C1 segment of cervical spinal cord (tissue), 14 donors: ENCODE measurements around the gene ZNF835.
"Not testable (repeated sequence)": the region's sequence is repeated elsewhere in the genome, so short reads cannot be mapped to it uniquely, and the experiment has no call there.

Source experiments
- DNase-seq, 14 donors: peaks; one replicate each; lab custom pipeline; 2025; lab: John Stamatoyannopoulos, UW

The ZNF835 gene

DNA sequence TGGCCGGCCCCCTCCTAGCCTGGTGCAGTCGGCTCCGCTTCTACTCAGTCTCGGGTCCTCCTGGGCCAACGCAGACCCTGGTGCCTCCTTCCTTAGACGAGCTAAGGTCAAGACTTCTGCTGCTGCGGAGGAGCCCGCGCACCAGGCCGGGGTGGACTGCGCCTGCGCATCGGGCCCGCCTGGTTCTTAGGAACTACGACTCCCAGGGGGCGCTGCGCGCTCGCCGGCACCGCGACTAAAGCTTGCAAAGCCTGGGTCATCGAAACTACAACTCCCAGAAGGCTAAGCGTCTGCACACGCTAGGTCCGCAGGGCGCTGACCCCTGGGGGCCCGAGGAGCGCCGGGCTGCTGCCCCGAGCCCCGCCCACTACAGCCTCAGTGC lies at the start of gene ZNF835:
Gene ZNF835, minus strand, starts transcription at position 145 of the 382 bp plus-strand sequence. CDS start 6,559 bp downstream, outside the sequence.
- peak; percentile 55 to 95 (median 88) for DNase-seq

DNA sequence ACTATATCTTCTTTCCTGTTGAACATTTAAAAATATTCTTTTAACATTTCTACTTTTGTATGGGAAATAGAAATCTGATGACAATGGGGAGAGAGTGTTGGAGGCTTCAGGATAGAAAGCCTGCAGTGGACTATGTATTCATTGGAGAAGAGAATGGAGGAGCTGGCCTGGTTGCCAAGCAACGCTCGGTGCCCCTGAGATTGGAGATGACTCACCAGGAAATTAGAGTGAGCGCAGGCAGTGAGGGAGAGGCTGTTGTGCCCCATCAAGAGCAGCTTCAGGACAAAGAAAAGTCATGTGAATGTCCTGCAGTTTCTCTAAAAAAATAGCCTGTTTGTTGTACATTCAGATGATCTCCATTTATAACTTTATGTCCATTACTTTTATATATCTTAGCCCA lies 48.7 kb upstream of the ZNF835 start:
- DNase-seq: peak in 9 of 14 donors; percentile 9 to 78 (median 26)

- no peak for DNase-seq
These were observed 46.7 kb upstream of the ZNF835 start for GRCh38 chr19:56718231-56718630.

- peak in 5 of 14 donors; percentile 4 to 32 (median 10) for DNase-seq
These were observed 41.2 kb upstream of the ZNF835 start for GRCh38 chr19:56712611-56713276.

DNA sequence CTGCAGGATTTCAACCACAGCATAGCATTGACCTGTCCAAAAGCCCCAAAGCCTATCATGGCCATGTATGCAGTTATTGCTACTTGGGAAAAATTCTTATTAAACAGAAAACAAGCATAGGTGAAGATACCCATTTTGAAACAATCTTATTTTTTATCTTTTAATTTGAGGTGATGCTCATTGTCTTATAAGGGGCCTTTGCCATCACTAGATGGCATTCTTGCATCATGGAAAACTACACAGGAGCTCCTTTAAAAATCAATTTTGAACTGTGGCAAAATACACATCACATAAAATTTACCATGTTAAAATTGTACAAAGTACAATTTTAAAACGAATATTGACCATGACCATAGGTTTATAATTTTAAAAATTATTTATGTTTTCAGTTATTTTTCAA lies 38.9 kb upstream of the ZNF835 start:
- peak in 1 of 14 donors; percentile 22 for DNase-seq

GRCh38 chr19:56707821-56708220 lies 36.3 kb upstream of the ZNF835 start:
- DNase-seq: peak in 11 of 14 donors; percentile 9 to 69 (median 37)

- DNase-seq: no peak
These were observed 34.4 kb upstream of the ZNF835 start for GRCh38 chr19:56705939-56706338.

DNA sequence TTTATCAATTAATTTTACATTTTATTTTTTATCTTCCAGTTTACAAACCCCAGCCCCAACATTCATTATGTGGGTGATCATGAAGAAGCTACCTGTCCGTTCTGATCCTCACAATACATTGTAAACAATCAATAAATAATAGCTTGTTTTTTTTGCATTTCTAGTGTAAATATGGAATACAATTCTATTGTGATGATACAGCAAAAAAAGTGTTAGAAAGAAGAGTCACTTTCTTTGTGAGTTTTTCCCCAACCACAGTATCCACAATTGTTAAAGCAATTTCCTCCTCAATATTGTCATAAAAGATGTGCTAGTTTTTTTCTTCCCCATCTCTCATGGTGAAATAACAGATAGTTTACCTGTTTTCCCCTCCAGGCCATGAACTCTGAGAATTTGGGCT lies 30.3 kb upstream of the ZNF835 start:
- no peak for DNase-seq

DNA sequence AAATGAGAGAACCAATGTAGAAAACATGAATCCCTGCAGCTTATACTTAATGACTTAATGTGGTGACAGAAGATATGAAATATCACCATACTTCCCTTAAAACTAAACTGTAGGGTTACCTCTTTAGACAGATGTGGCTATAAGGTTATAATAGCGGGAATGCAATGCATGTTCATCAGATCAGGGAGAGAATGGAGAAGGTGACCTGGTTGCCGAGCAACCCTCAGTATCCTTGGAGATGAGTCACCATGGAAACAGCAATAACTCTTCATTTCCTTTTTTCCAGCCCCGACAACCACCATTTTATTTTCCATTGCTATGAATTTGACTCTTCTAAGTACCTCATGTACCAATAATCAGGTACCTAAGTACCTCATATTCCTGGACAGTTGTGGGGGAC lies 28.0 kb upstream of the ZNF835 start:
- no peak for DNase-seq

GRCh38 chr19:56692206-56692895 lies 20.8 kb upstream of the ZNF835 start:
- DNase-seq: peak in 6 of 14 donors; percentile 4 to 54 (median 30)

DNA sequence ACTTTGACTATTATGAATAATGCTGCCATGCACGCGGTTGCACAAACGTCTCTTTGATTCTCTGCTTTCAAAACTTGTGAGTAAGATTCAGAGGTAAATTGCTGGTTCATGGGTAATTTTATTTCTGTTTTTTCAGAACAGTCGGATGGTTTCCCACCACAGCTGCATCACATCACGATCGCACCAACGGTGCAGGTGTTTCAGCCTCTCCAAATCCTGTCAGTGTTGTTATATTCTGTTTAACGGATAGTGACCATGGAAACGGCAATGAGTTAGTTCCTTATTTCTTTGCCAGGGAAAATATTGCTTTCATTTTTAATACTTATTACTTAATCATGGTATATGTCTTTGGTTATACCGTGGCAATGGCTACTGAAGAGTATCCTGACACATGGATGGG lies 19.1 kb upstream of the ZNF835 start:
- peak in 1 of 14 donors; percentile 17 for DNase-seq

DNA sequence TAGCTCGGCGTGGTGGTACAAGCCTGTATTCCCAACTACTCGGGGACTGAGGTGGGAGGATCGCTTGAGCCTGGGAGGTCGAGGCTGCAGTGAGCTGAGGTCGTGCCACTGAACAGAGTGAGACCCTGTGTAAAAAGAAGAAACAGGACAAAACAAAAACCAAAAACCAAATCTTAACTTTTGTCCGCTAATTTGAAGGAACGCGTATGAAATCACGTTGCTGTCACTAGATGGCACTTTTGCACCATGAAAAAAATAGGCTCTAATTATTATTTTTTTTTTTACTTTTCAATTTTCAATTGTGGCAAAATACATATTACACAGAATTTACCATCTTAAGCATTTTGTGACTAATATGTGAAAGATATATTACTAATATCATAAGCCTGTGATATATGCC lies 17.6 kb upstream of the ZNF835 start:
- no peak for DNase-seq

GRCh38 chr19:56687031-56687430 lies 15.5 kb upstream of the ZNF835 start:
- no peak for DNase-seq

- DNase-seq: no peak
These were observed 11.6 kb upstream of the ZNF835 start for GRCh38 chr19:56683116-56683515.

GRCh38 chr19:56681702-56682101 lies 10.1 kb upstream of the ZNF835 start:
- DNase-seq: peak in 1 of 14 donors; percentile 75

DNA sequence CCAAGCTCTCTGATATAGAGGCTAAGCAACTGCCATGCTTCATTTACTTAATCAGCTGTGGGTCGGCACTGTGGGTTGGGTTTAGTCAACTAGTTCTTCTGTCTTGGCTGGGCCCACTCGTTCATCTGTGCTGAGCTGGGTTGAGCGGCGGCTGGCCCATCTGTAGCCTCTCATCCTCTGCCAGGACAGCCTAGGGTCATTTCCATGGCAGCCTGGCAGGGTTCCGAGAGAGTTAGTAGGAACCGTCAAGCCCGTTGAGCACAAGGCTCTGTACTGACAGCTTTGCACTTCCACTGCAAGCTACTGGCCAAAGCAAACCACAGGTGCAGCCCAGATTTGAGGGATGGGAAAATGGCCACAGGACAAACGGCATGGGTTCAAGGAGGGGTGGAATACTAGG lies 6.6 kb upstream of the ZNF835 start:
- DNase-seq: peak in 4 of 14 donors; percentile 4 to 38 (median 22)

DNA sequence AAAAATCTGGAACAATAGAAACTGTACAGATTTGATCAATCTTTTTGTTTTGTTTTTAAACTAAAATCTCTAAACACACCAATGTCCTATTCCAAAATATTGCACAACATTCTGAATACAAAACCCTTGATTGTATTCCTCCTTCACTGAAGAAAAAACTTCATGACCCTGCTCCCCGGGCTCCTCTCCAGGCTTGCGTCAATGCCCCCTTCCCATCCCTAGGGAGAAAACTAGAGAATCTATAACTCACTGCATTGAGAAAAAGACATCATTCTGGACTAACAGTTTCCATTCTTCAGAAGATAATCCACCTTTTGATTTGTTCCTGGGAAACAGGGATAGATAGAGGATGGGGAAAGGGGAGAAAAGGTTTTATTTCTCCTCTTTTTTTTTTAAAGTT lies 1.1 kb upstream of the ZNF835 start:
- DNase-seq: not testable (repeated sequence)

GRCh38 chr19:56670961-56671612 lies 470 bp downstream of the ZNF835 start:
- DNase-seq: peak in 1 of 14 donors; percentile 2

DNA sequence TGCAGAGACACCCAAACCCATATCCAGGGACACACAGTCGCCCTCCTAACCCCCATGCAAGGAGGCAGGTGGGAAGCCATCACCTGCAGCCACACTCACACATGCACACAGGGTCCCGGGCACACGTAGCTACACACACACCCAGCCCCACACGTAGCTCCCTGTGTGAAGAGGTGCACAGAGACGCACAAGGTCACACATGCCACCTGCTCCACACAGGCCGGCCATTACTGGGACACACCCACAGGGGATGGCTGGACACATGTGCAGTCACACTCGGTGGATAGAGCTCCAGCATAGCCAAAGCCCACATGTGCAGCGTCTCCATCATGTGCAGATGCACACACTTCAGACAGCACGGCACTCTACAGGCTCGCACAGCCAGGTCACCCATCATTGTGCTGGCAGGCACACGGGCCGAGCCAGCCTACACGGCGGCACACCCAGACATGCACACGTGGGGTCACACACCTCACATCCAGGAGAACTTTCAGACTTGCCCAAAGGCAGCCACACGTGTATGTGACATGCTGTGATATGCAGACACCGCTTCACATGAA lies 1.1 kb downstream of the ZNF835 start:
- no peak for DNase-seq

- DNase-seq: no peak
These were observed 2.9 kb downstream of the ZNF835 start for GRCh38 chr19:56668676-56669075.

DNA sequence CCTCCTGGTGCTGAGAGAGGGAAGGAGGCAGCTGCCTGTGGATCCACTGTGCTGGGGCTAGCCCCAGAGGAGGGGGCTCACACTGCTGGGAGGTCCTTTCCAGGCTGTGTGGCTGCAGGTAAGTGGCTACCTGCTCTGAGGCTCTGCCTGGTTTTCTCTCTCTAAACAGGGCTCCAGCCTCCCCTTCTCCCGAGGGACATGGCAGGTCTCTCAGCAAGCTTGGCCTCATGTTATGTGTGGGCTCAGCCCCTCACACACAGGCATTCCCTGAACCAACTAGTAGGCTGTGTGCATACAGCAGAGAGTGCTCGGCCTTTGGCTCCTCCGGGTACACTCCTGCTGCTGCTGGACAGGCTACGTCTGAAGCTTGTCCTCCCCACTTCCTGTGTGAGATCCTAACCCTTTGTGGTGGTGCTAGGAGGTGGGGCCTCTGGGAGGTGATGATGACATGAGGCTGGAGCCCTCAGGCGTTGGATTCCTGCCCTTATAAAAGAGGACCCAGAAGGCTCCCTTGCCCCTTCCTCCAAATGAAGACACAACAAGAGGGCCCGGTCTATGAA lies 4.2 kb downstream of the ZNF835 start:
- DNase-seq: no peak

DNA sequence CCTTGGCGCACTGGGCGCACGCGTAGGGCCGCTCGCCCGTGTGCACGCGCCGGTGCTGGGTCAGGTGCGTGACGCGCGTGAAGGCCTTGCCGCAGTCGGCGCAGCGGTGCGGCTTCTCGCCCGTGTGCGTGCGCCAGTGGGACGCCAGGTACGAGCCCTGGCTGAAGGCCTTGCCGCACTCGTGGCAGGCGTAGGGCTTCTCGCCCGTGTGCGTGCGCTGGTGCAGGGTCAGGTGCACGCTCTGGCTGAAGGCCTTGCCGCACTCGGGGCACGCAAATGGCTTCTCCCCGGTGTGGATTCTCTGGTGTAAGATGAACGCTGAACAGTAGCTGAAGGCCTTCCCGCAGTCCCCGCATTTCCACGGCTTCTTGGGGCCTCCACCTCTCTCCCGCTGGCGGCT lies 7.0 kb downstream of the ZNF835 start:
- DNase-seq: no peak
